Activated CD8-positive, alpha-beta memory T cell treated with anti-CD3 and anti-CD28 coated beads, Interleukin-2, amount 50 U/mL, for 1 hour (primary cell): ENCODE results near the gene COPRS.

Experiments used
- DNase-seq: peaks from one replicate; pipeline ENCODE4 v3.0.0-alpha.2; 2020; ENCODE audit errors: extremely low read depth

COPRS gene

DNA sequence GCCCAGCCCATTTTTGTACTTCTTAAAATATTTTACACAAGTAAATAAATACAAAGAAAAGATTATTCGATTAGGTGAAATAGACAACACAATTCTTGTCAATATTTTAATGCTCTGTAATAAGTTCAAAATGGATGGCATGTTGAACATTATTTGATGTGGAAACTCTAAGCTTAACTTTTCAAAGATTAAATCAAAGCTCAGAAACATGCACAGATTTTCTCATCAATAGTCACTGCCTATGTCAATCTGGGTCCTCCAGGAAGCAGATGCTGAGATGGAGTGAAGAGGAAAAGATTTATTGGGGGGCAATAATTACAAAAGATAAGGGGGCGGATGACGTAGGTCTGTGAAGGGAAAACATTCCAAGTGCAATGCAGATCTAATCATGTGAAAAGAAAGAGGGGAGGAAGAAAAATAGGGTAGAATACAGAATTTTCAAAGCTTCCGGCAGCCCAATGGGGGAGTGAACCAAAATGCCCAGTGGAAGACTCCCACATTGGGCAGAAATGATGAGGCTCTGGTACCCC lies 50.5 kb downstream of the COPRS start:
- no peak for DNase-seq

DNA sequence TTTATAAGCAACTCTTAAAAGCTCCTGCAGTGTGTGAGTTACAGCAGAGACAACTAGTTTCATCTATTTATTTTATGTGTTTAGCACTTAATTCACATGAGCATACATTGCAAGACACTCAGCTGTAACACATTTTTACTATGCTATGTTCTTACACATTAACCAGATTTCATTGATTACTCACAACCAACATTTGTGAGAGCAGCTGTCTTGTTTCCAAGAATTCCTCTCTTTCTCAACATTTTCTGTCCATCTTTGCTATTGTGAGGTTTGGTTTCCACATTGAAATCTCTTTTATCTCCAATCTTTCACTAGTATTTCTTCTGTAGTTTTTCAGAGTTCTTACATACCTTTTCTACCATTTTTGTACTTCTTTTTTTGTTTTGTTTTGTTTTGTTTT lies 51.2 kb downstream of the COPRS start:
- no peak for DNase-seq

DNA sequence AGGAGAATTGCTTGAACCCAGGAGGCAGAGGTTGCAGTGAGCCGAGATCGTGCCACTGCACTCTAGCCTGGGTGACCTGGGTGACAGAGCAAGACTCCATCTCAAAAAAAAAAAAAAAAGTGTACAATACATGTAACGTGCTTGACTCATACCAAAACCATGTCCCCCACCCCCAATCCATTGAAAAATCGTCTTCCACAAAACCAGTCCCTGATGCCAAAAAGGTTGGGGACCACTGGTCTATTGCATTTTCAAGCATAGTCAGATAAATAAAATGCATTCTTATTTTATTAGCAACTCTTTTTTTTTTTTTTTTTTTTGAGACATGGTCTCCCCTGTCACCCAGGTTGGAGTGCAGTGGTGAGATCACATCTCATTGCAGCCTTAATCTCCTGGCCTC lies 52.1 kb downstream of the COPRS start:
- no peak for DNase-seq

DNA sequence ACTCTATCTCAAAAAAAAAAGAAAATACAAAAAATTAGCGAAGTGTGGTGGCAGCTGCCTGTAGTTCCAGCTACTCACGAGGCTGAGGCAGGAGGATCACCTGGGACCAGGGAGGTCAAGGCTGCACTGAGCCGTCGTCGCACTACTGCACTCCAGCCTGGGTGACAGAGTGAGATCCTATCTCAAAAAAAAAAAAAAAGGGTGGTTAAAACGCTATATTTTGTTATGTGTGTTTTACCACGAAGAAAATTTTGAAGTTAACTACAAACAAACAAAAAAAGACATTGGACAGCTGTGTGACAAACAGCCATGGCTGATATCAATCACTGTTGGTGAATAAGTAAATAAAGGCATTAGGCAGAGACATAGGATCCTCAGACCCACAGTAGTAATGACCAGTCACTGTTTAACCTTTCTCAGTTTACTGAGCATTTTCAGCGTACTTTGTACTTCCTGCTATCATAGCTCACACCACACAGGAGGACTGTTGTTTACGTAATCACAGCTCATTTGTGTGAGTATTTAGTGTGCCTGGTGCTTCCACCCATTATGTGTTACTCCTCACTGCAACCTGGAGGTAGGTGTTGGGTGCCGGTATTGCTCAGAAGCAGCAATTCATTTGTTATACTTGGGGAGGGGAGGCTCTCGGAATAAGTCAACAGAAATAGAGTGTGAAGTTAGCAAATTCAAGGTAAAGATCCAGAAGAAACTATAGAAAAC lies 55.4 kb downstream of the COPRS start:
- DNase-seq = no peak

DNA sequence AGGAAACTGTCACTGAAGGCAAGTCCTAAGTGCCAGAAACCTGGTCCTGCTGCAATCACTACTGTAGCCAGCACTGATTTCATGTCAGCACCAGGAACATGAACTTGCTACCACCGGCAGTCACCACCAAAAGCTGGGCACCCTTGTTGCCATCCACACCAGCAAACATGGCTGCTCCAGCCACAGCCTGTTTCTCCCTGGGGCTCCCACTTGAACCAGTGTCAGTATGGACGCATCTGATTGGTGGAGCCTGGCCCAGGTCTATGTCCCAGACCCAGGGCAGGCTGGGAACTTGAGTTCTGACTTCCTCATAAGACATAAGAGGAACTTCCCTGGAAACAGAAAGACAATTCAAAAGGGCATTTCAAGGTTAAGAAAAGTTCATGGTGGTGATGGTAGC lies 56.5 kb downstream of the COPRS start:
- no peak for DNase-seq
